Spinal cord (tissue), 10 donors: Measurements from ENCODE around the gene MLF1. TPM values are rescaled to one million over a fixed set of nuclear protein-coding genes. Genes with fewer than 3 reads are reported as not detected.
"Not testable (repeated sequence)": the region's sequence is repeated elsewhere in the genome, so short reads cannot be mapped to it uniquely, and the experiment has no call there.

Source experiments
- DNase-seq, 6 donors: peaks; one replicate each; pipeline versions ENCODE4 v3.0.0 to v3.0.0-alpha.2; 2013 to 2015; ENCODE audit warnings: low spot score in 6 of 6, low read depth in 4 of 6
- H3K27ac ChIP-seq: one replicate; pipeline ENCODE4 v1.5.1; 2013; ENCODE audit warnings: low read depth, low read length, control low read depth
- H3K27me3 ChIP-seq: one replicate; pipeline ENCODE4 v1.6.1; 2013; ENCODE audit warnings: low read length; ENCODE audit not compliant: control insufficient read depth, insufficient read depth
- H3K36me3 ChIP-seq: one replicate; pipeline ENCODE4 v1.6.1; 2013; ENCODE audit warnings: low read length; ENCODE audit not compliant: control insufficient read depth, insufficient read depth
- H3K4me1 ChIP-seq: one replicate; pipeline ENCODE4 v1.6.1; 2013; ENCODE audit warnings: low read length; ENCODE audit not compliant: control insufficient read depth, insufficient read depth
- H3K4me3 ChIP-seq: one replicate; pipeline ENCODE4 v1.5.1; 2013; ENCODE audit warnings: low read depth, low read length, control low read depth
- H3K9me3 ChIP-seq: one replicate; pipeline ENCODE4 v1.6.1; 2013; ENCODE audit warnings: low read length; ENCODE audit not compliant: control insufficient read depth, insufficient read depth
- WGBS: methylation state at CpG from one replicate; pipeline ENCODE4 v1.1.5; 2013; ENCODE audit warnings: missing lambda C conversion rate; ENCODE audit not compliant: insufficient coverage; 5-methylcytosine and 5-hydroxymethylcytosine counted together
- polyA plus RNA-seq, 2 donors: library from polyadenylated mRNA; unstranded; fragments of 120-200 nt; gene quantifications; one replicate each; pipeline ENCODE4 v1.2.1, GENCODE V29; 2013; ENCODE audit not compliant: insufficient read length in 2 of 2
- total RNA-seq, 2 donors: library from RNA; depleted of rRNA in 1 of 2; stranded (reverse); fragments of 120-200 nt in 1 of 2; fragments of >200 nt in 1 of 2; gene quantifications; one replicate each; pipeline versions ENCODE4 v1.2.3 to v1.2.4, GENCODE V29; 2013 to 2014
- donor health status: healthy.

The MLF1 gene
- total and polyA plus RNA-seq, 4 donors, result 42.8 to 62.9 (median 47.2) TPM

DNA sequence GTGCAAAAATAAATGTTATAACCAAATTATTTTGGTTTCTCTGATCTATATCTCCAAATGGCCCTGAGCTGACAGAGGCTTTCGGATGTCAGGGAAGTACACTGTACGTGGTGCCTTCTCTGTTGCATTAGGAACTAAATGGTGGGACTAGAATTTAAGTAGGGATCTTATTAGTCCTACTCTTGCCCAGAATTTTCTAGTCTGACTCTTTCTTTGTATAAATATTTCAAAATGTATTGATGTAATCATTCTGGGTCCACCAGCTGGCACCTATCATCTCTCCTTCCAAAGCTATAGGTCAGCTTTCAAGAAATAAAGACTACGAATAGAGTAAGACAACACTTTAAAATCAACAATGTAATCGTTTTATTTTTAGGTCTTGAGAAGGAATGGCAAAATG is 22.3 kb upstream of the MLF1 start:
- H3K4me3 ChIP-seq, result no peak overlapping the region
- DNase-seq, result no peak
- H3K27me3 ChIP-seq, result no peaks in the 10 kb centered on the region
- H3K27ac ChIP-seq, result no peak overlapping the region
- H3K4me1 ChIP-seq, result no peaks in the 10 kb centered on the region
- no CpG with 5 or more reads among the region's 4 CpGs for WGBS
- no peaks in the 10 kb centered on the region for H3K36me3 ChIP-seq
- H3K9me3 ChIP-seq, result no peaks in the 10 kb centered on the region

DNA sequence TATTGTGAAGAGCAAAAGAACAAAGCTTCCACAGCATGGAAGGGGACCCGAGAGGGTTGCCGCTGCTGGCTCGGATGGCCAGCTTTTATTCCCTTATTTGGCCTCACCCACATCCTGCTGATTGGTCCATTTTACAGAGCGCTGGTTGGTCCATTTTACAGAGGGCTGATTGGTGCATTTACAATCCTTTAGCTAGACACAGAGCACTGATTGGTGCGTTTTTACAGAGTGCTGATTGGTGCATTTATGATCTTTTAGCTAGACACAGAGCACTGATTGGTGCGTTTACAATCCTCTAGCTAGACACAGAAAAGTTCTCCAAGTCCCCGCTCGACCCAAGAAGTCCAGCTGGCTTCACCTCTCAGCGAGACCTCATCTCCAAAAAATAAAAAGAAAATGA is 21.1 kb upstream of the MLF1 start:
- H3K4me3 ChIP-seq, H3K27ac ChIP-seq, H3K4me1 ChIP-seq, H3K9me3 ChIP-seq, H3K36me3 ChIP-seq, H3K27me3 ChIP-seq, DNase-seq: not testable (repeated sequence)
- 92% methylated on average over 7 of the region's 9 CpGs for WGBS

DNA sequence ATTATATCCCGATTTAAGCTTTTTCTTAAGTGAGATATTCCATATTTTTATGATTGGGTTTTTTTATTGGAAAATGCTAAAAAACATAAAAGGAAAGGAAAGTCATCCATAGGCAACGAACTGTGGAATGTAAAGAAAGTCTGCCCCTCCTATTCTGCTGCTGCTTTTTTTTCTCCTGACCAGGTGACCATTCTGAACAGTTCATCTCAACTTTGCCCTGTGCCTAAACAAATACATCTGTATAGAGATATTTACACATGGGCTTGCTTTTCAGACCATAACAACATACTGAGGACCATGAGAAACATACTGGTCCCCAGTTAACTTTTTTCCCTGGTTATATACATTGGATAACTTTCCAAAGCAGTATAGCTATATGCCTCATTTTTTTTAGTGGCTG is 18.9 kb upstream of the MLF1 start:
- no peak for DNase-seq
- Histone ChIP-seq H3K27me3 (no peaks in the 10 kb centered on the region), H3K27ac (no peak overlapping the region), H3K9me3 (no peaks in the 10 kb centered on the region), H3K36me3 (no peaks in the 10 kb centered on the region), H3K4me1 (no peaks in the 10 kb centered on the region), H3K4me3 (no peak overlapping the region)
- no CpG with 5 or more reads among the region's 2 CpGs for WGBS

DNA sequence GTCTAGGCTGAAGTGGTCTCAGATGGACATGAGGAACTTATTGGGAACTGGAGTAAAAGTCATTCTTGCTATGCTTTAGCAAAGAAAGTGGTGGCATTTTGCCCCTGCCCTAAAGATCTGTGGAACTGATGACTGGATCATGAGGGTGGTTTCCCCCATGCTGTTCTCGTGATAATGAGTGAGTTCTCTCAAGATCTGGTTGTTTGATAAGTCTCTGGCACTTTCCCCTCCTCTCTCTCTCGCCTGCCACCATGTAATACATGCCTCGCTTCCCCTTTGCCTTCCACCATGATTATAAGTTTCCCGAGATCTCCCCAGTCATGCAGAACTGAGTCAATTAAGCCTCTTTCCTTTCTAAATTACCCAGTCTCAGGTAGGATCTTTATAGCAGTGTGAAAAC is 11.5 kb upstream of the MLF1 start:
- no peaks in the 10 kb centered on the region for H3K9me3 ChIP-seq
- DNase-seq, result no peak
- no peak overlapping the region for H3K27ac ChIP-seq
- H3K4me3 ChIP-seq, result no peak overlapping the region
- no peaks in the 10 kb centered on the region for H3K27me3 ChIP-seq
- H3K4me1 ChIP-seq, result no peaks in the 10 kb centered on the region
- no peaks in the 10 kb centered on the region for H3K36me3 ChIP-seq
- WGBS, result 60% methylated on average over 1 of the region's 4 CpGs

DNA sequence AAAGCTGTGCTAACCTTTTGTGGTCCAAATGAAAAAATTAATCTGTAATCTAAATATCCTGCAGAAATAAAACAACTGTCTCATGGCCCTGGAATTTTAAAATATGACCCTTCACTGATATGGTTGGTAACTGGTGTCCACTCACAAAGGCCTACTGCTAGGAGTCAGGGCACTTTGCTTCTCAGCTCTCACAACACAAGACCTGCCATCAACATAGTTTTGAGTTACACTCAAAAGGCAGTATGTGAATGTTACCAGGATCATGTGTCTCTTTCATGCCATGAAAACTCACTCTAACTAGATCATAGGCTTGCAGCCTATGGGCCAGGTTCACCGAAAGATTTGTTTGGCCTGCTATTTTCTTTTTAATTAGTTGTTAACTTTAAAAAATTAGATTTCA is 10.0 kb upstream of the MLF1 start:
- Histone ChIP-seq H3K27ac (no peak overlapping the region), H3K36me3 (no peaks in the 10 kb centered on the region), H3K4me1 (no peaks in the 10 kb centered on the region), H3K4me3 (no peak overlapping the region), H3K9me3 (no peaks in the 10 kb centered on the region), H3K27me3 (no peaks in the 10 kb centered on the region)
- no peak for DNase-seq
- WGBS, result no CpG with 5 or more reads among the region's 1 CpG

DNA sequence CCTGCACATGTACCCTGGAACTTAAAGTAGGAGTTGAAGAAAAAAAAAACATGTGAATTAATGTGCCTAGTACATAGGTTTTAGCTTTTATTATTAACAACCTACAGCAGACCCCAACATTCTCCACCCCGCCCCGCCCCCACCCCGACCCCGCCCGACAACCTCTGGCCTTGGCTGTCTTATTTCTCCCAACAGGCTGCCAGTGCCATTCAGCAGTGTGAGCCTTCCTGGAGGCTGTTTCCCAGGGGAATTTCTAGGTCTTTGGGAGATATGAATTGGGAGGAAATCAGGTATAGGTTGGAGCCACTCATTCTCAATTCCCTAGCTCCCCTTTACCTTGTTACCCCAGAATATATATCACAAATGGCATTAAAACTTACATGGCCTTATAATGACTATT is 8.3 kb upstream of the MLF1 start:
- no peaks in the 10 kb centered on the region for H3K4me1 ChIP-seq
- no peak overlapping the region for H3K4me3 ChIP-seq
- H3K9me3 ChIP-seq, result no peaks in the 10 kb centered on the region
- H3K27me3 ChIP-seq, result no peaks in the 10 kb centered on the region
- no peak overlapping the region for H3K27ac ChIP-seq
- WGBS, result no CpG with 5 or more reads among the region's 5 CpGs
- no peak for DNase-seq
- no peaks in the 10 kb centered on the region for H3K36me3 ChIP-seq

DNA sequence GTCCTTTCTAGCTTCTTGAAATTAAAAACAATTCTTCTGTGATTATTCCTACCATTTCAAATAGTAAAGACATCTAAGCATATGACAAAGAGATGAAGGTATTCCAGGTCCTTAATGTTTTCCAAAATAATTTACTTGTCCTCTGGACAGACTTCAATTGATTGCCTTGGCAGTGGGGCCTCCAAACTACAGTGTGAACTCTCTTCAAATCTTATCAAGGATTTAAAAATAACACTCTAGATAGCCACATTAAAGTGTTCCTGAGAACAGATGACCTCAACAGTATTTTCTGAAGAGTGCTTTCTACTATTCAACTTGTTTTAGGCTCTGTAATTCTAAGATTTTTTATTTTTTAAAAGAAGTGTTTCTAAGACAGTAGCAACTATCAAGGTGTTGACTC is 7.9 kb upstream of the MLF1 start:
- H3K27me3 ChIP-seq, result no peaks in the 10 kb centered on the region
- H3K4me1 ChIP-seq, result no peaks in the 10 kb centered on the region
- H3K36me3 ChIP-seq, result no peaks in the 10 kb centered on the region
- no peak for DNase-seq
- H3K4me3 ChIP-seq, result no peak overlapping the region
- H3K27ac ChIP-seq, result no peak overlapping the region
- H3K9me3 ChIP-seq, result no peaks in the 10 kb centered on the region

DNA sequence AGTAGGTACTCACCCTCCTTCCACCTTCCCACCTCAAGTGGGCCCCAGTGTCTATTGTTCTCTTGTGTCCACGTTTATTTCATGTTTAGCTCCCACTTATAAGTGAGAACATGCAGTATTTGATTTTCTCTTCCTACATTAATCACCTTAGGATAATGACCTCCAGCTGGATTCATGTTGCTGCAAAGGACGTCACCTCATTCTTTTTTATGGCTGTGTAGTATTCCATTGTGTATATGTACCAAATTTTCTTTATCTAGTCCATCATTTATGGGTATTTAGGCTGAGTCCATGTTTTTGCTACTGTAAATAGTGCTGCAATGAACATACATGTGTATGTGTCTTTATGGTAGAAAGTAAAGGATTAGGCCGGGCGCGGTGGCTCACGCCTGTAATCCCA is 5.9 kb upstream of the MLF1 start:
- H3K4me1 ChIP-seq, result no peaks in the 10 kb centered on the region
- no peak overlapping the region for H3K4me3 ChIP-seq
- no CpG with 5 or more reads among the region's 6 CpGs for WGBS
- no peak overlapping the region for H3K27ac ChIP-seq
- no peaks in the 10 kb centered on the region for H3K27me3 ChIP-seq
- DNase-seq, result no peak
- H3K9me3 ChIP-seq, result no peaks in the 10 kb centered on the region
- no peaks in the 10 kb centered on the region for H3K36me3 ChIP-seq

DNA sequence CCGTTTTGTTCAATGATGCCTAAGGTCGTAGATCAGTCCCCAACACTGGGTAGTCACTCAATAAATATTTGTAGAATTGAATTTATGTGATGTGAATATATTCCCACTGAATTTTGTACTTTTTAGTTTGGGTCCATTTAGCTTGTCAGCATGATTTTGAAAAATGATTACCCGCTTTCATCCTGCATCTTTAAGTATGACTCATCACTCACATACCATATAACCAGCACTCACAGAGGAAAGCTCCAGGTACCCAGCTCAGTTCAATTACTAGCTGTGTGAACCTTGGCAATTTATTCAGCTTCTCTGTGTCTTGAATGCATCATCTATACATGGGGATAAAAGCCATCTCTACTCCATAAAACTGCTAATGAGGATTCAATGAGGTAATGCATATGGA is 2.2 kb upstream of the MLF1 start:
- H3K4me3 ChIP-seq, result no peak overlapping the region
- no CpG with 5 or more reads among the region's 3 CpGs for WGBS
- H3K4me1 ChIP-seq, result peaks cover 16% of the 10 kb centered on the region
- H3K27ac ChIP-seq, result no peak overlapping the region
- no peaks in the 10 kb centered on the region for H3K27me3 ChIP-seq
- no peak for DNase-seq
- H3K36me3 ChIP-seq, result no peaks in the 10 kb centered on the region
- no peaks in the 10 kb centered on the region for H3K9me3 ChIP-seq

DNA sequence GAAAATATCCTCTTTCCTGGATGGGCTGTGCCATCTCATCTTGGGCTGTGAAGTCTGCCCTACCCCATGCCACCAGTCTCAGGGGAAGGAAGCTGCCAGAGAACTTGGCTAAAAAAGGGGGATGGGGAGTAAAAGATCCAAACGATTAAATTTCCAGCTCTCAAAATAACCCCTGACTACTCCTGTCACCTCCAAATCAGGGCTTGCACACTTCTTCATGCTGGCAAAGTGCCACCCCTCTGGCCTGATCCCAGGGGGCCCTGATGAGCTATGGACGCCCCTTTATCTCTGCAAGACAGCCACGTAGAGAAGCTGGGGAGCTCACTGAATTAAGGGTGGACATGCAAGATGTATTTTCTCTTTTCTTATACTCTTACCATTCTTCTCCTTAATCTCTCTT is 1.2 kb upstream of the MLF1 start:
- H3K4me3 ChIP-seq, result no peak overlapping the region
- peak in 1 of 6 donors; percentile 5 for DNase-seq
- H3K27ac ChIP-seq, result no peak overlapping the region
- H3K4me1 ChIP-seq, result peaks cover 16% of the 10 kb centered on the region
- H3K36me3 ChIP-seq, result no peaks in the 10 kb centered on the region
- H3K27me3 ChIP-seq, result no peaks in the 10 kb centered on the region
- no peaks in the 10 kb centered on the region for H3K9me3 ChIP-seq
- WGBS, result 40% methylated on average over 1 of the region's 3 CpGs
